ENCODE measurements around the gene P3H2. TPM values are rescaled to one million over a fixed set of nuclear protein-coding genes. Genes with fewer than 3 reads are reported as not detected.

Gene P3H2
- total RNA-seq, 1 donor from 2014 or later = 21.9 TPM

GRCh38 chr3:190034446-190034845 lies 86.3 kb downstream of the P3H2 start:
- H3K36me3 Mint-ChIP-seq (ENCODE audit: low read depth) = no peaks in the 10 kb centered on the region
- TF ChIP-seq, protein P1, sequence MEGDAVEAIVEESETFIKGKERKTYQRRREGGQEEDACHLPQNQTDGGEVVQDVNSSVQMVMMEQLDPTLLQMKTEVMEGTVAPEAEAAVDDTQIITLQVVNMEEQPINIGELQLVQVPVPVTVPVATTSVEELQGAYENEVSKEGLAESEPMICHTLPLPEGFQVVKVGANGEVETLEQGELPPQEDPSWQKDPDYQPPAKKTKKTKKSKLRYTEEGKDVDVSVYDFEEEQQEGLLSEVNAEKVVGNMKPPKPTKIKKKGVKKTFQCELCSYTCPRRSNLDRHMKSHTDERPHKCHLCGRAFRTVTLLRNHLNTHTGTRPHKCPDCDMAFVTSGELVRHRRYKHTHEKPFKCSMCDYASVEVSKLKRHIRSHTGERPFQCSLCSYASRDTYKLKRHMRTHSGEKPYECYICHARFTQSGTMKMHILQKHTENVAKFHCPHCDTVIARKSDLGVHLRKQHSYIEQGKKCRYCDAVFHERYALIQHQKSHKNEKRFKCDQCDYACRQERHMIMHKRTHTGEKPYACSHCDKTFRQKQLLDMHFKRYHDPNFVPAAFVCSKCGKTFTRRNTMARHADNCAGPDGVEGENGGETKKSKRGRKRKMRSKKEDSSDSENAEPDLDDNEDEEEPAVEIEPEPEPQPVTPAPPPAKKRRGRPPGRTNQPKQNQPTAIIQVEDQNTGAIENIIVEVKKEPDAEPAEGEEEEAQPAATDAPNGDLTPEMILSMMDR (IDR thresholded peaks at IDR 0.05) = no peak
- no peak for DNase-seq (ENCODE audit: low spot score)
- H3K4me3 Mint-ChIP-seq (ENCODE audit: unreplicated experiment) = no peak overlapping the region
- no peaks in the 10 kb centered on the region for H3K9me3 Mint-ChIP-seq (ENCODE audit: low read depth)
- H3K27me3 Mint-ChIP-seq (ENCODE audit: low read depth) = no peaks in the 10 kb centered on the region
- peaks cover 36% of the 10 kb centered on the region for H3K4me1 Mint-ChIP-seq (ENCODE audit: low read depth)
- no peak overlapping the region for H3K27ac Mint-ChIP-seq (ENCODE audit: unreplicated experiment)

GRCh38 chr3:190032923-190033322 lies 87.8 kb downstream of the P3H2 start:
- TF ChIP-seq, protein P1 (IDR thresholded peaks at IDR 0.05) = peak; percentile 51

DNA sequence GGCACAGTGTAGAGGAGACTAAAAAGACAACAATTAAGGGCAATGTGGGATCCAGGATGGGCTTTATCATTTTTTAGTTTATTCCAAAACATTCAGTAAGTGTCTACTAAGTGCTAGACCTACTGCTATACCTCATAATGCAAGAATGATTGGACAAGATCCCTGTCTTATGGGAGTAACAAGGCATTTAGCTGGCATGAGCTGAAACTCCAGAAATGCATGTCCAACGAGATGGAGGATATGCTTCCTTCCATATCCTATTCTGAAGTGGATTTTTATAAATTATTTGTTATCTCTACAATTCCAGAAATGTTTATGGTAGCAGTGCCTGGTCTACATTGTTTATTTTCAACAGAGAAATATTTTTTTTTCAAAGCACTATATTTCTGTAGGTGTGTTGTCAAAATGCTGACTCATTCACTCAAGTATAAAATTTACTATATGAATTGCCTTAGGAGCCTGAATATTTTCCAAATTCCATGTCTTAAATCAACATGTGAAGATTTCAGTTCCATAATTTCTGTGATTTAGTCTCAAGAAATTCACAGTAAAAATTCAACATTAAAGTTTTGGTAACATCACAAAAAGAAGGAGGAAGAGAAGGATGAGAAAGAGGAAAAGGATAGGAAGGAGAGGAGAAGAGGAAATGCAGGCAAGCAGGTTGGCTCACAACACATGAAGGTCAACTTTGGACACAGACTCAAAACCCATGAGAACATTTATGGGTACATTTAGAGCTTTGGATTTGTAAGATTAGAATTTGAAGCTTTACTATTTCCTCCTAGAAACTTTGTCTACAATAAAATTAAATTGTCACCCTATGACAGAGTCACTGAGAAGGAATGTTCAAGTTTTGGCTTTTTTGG lies 88.6 kb downstream of the P3H2 start:
- H3K4me3 Mint-ChIP-seq (ENCODE audit: unreplicated experiment) = no peak overlapping the region
- H3K27ac Mint-ChIP-seq (ENCODE audit: unreplicated experiment) = peak overlapping the region; percentile 92
- H3K36me3 Mint-ChIP-seq (ENCODE audit: low read depth) = no peaks in the 10 kb centered on the region

More at GRCh38 chr3:190032923-190033322, 87.8 kb downstream of the P3H2 start:
- no peak for DNase-seq (ENCODE audit: low spot score)
- Mint-ChIP-seq H3K4me3 (ENCODE audit: unreplicated experiment) (no peak overlapping the region), H3K4me1 (ENCODE audit: low read depth) (peaks cover 37% of the 10 kb centered on the region), H3K9me3 (ENCODE audit: low read depth) (no peaks in the 10 kb centered on the region), H3K27me3 (ENCODE audit: low read depth) (no peaks in the 10 kb centered on the region), H3K27ac (ENCODE audit: unreplicated experiment) (no peak overlapping the region), H3K36me3 (ENCODE audit: low read depth) (no peaks in the 10 kb centered on the region)

DNA sequence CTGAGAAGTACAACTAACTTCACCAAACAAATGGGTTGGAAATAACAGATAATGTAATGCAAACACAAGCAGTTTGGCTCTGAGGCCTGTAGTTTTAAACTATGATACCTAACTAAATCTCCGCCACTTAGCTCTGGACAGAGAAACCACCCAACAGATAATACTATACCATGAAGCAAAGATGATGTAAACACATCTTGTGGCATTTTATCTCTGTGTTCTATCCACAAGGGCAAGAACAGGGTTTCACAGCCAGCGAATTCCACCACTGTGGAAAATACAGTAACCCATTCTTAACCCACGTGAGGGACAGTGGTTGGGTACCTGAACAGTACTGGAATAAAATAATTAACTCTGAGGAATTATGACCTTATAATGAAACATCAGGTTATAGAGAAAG lies 93.6 kb downstream of the P3H2 start:
- peaks cover 38% of the 10 kb centered on the region for H3K4me1 Mint-ChIP-seq (ENCODE audit: low read depth)
- no peaks in the 10 kb centered on the region for H3K9me3 Mint-ChIP-seq (ENCODE audit: low read depth)
- TF ChIP-seq, protein P1 (IDR thresholded peaks at IDR 0.05) = no peak
- H3K27me3 Mint-ChIP-seq (ENCODE audit: low read depth) = no peaks in the 10 kb centered on the region
- no peaks in the 10 kb centered on the region for H3K36me3 Mint-ChIP-seq (ENCODE audit: low read depth)
- no peak overlapping the region for H3K4me3 Mint-ChIP-seq (ENCODE audit: unreplicated experiment)
- no peak overlapping the region for H3K27ac Mint-ChIP-seq (ENCODE audit: unreplicated experiment)
- no peak for DNase-seq (ENCODE audit: low spot score)

More for the DNA sequence above, 88.6 kb downstream of the P3H2 start:
- no peak for DNase-seq (ENCODE audit: low spot score)
- Mint-ChIP-seq H3K27me3 (ENCODE audit: low read depth) (no peaks in the 10 kb centered on the region), H3K4me1 (ENCODE audit: low read depth) (peaks cover 34% of the 10 kb centered on the region), H3K9me3 (ENCODE audit: low read depth) (no peaks in the 10 kb centered on the region)
- TF ChIP-seq, protein P1 (IDR thresholded peaks at IDR 0.05) = no peak

DNA sequence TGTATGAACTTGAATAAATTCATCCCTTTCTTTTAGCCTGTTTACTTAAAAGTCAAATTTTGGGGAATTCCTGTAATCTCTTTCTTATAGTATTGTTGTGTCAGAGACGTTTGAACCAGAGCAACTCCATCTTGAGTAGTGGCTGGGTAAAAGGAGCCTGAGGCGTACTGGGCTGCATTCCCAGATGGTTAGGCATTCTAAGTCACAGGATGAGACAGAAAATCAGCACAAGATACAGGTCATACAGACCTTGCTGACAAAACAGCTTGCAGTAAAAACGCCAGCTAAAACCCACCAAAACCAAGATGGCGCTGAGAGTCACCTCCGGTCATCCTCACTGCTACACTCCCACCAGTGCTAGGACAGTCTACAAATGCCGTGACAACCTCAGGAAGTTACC lies 94.5 kb downstream of the P3H2 start:
- no peak for DNase-seq (ENCODE audit: low spot score)
- Mint-ChIP-seq H3K9me3 (ENCODE audit: low read depth) (no peaks in the 10 kb centered on the region), H3K4me3 (ENCODE audit: unreplicated experiment) (no peak overlapping the region), H3K27ac (ENCODE audit: unreplicated experiment) (peak overlapping the region; percentile 3), H3K4me1 (ENCODE audit: low read depth) (peaks cover 37% of the 10 kb centered on the region), H3K36me3 (ENCODE audit: low read depth) (no peaks in the 10 kb centered on the region), H3K27me3 (ENCODE audit: low read depth) (no peaks in the 10 kb centered on the region)
- TF ChIP-seq, protein P1 (IDR thresholded peaks at IDR 0.05) = no peak

Data from chondrocyte (in vitro differentiated cells).